Measurements from ENCODE around the gene MYL12B.

DNA sequence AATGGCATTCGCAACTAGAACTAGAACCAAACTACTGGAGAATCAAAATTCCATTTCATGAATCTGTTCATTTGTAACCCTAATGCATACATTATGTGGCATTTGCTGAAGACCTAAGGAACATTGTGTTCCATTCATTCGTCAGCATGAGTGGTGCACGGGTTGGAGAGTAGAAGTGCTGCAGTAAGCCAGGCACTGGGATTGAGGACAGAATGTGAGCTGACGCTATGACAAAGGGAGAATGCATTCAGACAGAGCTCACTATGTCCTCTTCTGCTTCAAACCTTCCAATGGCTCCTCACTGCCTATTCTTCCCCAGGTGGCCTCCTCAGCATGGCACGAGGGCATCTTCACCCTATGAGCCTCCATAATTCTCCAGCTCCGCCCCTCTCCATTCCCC, 35.9 kb upstream of the MYL12B start:
- TF ChIP-seq POLR2A (IDR thresholded peaks at IDR 0.05) = no peak
- TF ChIP-seq, protein P1, sequence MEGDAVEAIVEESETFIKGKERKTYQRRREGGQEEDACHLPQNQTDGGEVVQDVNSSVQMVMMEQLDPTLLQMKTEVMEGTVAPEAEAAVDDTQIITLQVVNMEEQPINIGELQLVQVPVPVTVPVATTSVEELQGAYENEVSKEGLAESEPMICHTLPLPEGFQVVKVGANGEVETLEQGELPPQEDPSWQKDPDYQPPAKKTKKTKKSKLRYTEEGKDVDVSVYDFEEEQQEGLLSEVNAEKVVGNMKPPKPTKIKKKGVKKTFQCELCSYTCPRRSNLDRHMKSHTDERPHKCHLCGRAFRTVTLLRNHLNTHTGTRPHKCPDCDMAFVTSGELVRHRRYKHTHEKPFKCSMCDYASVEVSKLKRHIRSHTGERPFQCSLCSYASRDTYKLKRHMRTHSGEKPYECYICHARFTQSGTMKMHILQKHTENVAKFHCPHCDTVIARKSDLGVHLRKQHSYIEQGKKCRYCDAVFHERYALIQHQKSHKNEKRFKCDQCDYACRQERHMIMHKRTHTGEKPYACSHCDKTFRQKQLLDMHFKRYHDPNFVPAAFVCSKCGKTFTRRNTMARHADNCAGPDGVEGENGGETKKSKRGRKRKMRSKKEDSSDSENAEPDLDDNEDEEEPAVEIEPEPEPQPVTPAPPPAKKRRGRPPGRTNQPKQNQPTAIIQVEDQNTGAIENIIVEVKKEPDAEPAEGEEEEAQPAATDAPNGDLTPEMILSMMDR (IDR thresholded peaks at IDR 0.05) = no peak
